Vagina (tissue), 2 donors: ENCODE data around the gene CTU2. TPM values are rescaled to one million over a fixed set of nuclear protein-coding genes. Genes with fewer than 3 reads are reported as not detected.
A peak's percentile ranks its signal among the peaks of the same experiment; 100 is the strongest.
"Not testable (repeated sequence)": the region's sequence is repeated elsewhere in the genome, so short reads cannot be mapped to it uniquely, and the experiment has no call there.

Experiments
- DNase-seq, 2 donors: peaks; one replicate each; pipeline ENCODE4 v3.0.0-alpha.2; 2017; ENCODE audit errors: extremely low spot score in 2 of 2
- H3K27ac ChIP-seq: fragments of 200-600 bp; sonication (generic); one replicate; pipeline ENCODE4 v1.5.1; 2019
- H3K27me3 ChIP-seq: fragments of 200-600 bp; sonication (generic); one replicate; pipeline ENCODE4 v1.5.1; 2019
- H3K36me3 ChIP-seq, 2 donors: fragments of 200-600 bp; sonication (generic); one replicate each; pipeline ENCODE4 v1.5.1; 2017 to 2019
- H3K4me1 ChIP-seq: fragments of 200-600 bp; sonication (generic); one replicate; pipeline ENCODE4 v1.5.1; 2019
- H3K4me3 ChIP-seq, 2 donors: fragments of 200-600 bp; sonication (generic); 1 replicate in 1 of 2; 2 replicates in 1 of 2; pipeline ENCODE4 v1.5.1; 2016 to 2019
- H3K9me3 ChIP-seq: fragments of 200-600 bp; sonication (generic); one replicate; pipeline ENCODE4 v1.5.1; 2019
- POLR2A ChIP-seq, 2 donors: fragments of 450-650 bp; IDR thresholded peaks; one replicate each; pipeline ENCODE4 v1.6.1; 2017; ENCODE audit warnings: antibody characterized with exemption in 2 of 2, mild to moderate bottlenecking in 2 of 2, moderate library complexity in 2 of 2
- POLR2AphosphoS5 ChIP-seq, 2 donors: sonication (generic); formaldehyde crosslinking; IDR thresholded peaks; one replicate each; pipeline ENCODE4 v1.9.0; 2017; ENCODE audit warnings: antibody characterized with exemption in 2 of 2, mild to moderate bottlenecking in 2 of 2, low read depth in 1 of 2; ENCODE audit not compliant: insufficient read depth in 1 of 2
- intact Hi-C: fragments of 100-400 bp; cut with DNase I; formaldehyde crosslinking; loops from one replicate; pipeline ENCODE4 v1.15.1; 2023
- total RNA-seq: library from RNA; depleted of rRNA; stranded (reverse); fragments of >200 nt; gene quantifications from one replicate; pipeline ENCODE4 v1.2.3, GENCODE V29; 2016
- TF ChIP-seq, protein P1 (sequence below), 3 experiments: fragments of 450-650 bp in 2 of 3; fragments of 200-600 bp in 1 of 3; sonication (generic) in 1 of 3; IDR thresholded peaks; one replicate each; pipeline ENCODE4 v1.5.1; 2017 to 2019; ENCODE audit warnings: antibody characterized with exemption in 3 of 3, mild to moderate bottlenecking in 2 of 3, moderate library complexity in 2 of 3

Gene CTU2
- total RNA-seq, 1 donor from 2014 or later = 7.9 TPM

DNA sequence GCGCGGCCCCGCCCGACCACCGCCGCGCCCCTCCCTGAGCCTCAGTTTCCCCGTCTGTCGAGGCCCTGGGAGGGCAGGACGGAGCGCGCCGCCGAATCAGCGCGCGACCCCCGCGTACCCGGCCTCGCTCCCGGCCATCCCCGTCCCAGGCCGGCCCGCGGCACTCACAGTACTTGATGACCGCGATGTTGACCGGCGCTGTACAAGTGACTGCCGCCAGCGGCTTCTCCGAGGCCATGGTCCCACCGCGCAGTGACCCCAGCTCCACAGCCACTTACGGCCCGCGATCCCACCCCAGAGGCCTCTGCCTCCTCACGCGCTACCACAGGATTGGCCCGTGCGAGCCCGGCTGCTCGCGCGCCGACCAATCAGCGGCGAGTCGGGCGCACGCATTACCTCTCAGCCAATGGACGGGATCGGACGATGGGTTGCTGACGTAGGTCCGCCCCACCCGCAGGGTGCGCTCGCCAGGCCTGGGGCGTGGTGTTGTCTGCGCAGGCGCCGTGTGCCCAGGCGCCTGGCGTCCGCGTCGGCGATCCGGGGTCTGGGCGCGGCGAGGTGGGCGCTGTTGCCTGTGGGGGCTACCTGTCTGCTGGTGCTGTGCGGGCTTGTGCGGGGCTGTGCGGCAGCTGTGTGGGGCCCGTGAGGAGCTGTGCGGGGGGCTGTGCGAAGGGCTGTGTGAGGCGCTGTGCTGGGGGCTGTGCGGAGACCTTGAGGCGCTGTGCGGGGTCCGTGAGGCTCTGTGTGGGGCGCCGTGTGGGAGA, 43.3 kb upstream of the CTU2 start, which contains the start of gene MVD:
Gene MVD (minus strand): TSS at position 249 of the 764 bp plus-strand sequence. CDS start 11 bp downstream, at position 238.
- H3K36me3 ChIP-seq = no peaks in the 10 kb centered on the region
- H3K27ac ChIP-seq = peak within 1 kb of the TSS; percentile 90
- H3K9me3 ChIP-seq = no peaks in the 10 kb centered on the region
- intact Hi-C loops = no loop called here
- peaks cover 9% of the 10 kb centered on the region for H3K4me1 ChIP-seq
- TF ChIP-seq POLR2A (IDR thresholded peaks at IDR 0.05) = peak in 1 of 2 donors; percentile 53
- TF ChIP-seq POLR2AphosphoS5 (IDR thresholded peaks at IDR 0.05; ENCODE audit: insufficient read depth in 1 of 2, low read depth in 1 of 2) = peak; percentile 86 to 90
- TF ChIP-seq, protein P1, sequence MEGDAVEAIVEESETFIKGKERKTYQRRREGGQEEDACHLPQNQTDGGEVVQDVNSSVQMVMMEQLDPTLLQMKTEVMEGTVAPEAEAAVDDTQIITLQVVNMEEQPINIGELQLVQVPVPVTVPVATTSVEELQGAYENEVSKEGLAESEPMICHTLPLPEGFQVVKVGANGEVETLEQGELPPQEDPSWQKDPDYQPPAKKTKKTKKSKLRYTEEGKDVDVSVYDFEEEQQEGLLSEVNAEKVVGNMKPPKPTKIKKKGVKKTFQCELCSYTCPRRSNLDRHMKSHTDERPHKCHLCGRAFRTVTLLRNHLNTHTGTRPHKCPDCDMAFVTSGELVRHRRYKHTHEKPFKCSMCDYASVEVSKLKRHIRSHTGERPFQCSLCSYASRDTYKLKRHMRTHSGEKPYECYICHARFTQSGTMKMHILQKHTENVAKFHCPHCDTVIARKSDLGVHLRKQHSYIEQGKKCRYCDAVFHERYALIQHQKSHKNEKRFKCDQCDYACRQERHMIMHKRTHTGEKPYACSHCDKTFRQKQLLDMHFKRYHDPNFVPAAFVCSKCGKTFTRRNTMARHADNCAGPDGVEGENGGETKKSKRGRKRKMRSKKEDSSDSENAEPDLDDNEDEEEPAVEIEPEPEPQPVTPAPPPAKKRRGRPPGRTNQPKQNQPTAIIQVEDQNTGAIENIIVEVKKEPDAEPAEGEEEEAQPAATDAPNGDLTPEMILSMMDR (IDR thresholded peaks at IDR 0.05) = no peak
- H3K27me3 ChIP-seq = no peaks in the 10 kb centered on the region
- peak within 1 kb of the TSS; percentile 73 to 82 for H3K4me3 ChIP-seq
- peak in 1 of 2 donors; percentile 98 for DNase-seq

DNA sequence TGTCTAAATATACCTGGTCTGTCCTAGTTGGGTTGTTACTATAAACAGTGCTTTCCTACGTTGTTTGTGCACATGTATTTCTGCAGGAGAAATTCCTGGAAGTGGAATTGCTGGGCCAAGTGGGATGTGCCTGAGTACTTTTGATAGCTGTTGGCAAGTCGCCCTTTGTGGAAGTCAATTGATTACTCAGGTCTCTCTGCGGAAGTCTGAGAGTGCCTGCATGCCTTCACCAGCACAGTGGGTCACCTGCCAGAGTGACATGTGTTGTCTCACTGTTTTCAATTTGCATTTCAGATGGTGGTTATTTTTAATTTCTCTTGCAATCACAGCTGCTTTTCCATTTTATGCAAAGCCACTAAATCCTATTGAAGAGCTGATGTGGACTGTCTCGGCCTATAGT, 41.2 kb upstream of the CTU2 start:
- Histone ChIP-seq H3K27me3 (no peaks in the 10 kb centered on the region), H3K4me1 (peaks cover 9% of the 10 kb centered on the region), H3K36me3 (no peaks in the 10 kb centered on the region), H3K9me3 (no peaks in the 10 kb centered on the region), H3K4me3 (no peak overlapping the region), H3K27ac (no peak overlapping the region)
- TF ChIP-seq, protein P1 (IDR thresholded peaks at IDR 0.05) = no peak
- no peak for TF ChIP-seq POLR2A (IDR thresholded peaks at IDR 0.05)
- TF ChIP-seq POLR2AphosphoS5 (IDR thresholded peaks at IDR 0.05; ENCODE audit: insufficient read depth in 1 of 2, low read depth in 1 of 2) = no peak
- intact Hi-C loops = no loop called here
- no peak for DNase-seq

DNA sequence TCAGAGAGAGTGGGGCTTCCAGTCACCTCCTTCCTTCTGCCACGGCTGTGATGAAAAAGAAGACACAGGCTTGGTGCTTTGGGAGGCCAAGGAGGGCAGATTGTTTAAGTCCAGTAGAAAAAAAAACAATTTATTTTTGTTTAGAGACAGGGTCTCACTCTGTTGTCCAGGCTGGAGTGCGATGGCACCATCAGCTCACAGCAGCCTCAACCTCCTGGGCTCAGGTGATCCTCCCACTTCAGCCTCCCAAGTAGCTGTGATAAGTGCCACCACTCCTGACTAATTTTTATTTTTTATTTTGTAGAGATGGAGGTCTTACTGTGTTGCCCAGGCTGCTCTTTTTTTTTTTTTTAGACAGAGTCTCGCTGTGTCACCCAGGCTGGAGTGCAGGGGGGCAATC, 40.7 kb upstream of the CTU2 start:
- Histone ChIP-seq H3K9me3 (no peaks in the 10 kb centered on the region), H3K27ac (no peak overlapping the region), H3K27me3 (no peaks in the 10 kb centered on the region), H3K4me3 (no peak overlapping the region), H3K4me1 (peaks cover 9% of the 10 kb centered on the region), H3K36me3 (no peaks in the 10 kb centered on the region)
- no peak for TF ChIP-seq POLR2AphosphoS5 (IDR thresholded peaks at IDR 0.05; ENCODE audit: insufficient read depth in 1 of 2, low read depth in 1 of 2)
- TF ChIP-seq, protein P1 (IDR thresholded peaks at IDR 0.05) = no peak
- no peak for TF ChIP-seq POLR2A (IDR thresholded peaks at IDR 0.05)
- DNase-seq = no peak
- intact Hi-C loops = no loop called here

DNA sequence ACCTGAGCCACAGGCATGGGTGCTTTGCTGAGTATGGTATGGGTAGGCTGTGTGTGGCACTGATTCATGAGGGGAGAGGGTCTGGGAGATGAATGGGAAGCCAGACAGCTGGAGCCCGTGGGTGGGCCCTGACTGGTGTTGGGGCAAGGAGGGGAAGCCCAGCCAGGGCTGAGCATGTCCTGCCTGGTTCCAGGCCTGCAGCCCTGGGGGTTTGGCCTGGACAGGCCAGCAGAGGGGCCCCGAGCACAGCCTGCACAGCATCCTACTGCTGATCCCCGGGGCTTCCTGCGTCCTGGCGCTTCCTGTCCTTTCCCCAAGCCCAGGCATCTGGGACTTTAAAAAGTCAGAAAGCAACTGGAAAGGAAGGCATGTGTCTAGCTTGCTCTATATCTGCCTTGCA, 38.8 kb upstream of the CTU2 start:
- H3K27me3 ChIP-seq = no peaks in the 10 kb centered on the region
- H3K4me3 ChIP-seq = no peak overlapping the region
- no peak for DNase-seq
- no peak overlapping the region for H3K27ac ChIP-seq
- intact Hi-C loops = no loop called here
- no peaks in the 10 kb centered on the region for H3K36me3 ChIP-seq
- H3K4me1 ChIP-seq = peaks cover 2% of the 10 kb centered on the region
- no peak for TF ChIP-seq POLR2AphosphoS5 (IDR thresholded peaks at IDR 0.05; ENCODE audit: insufficient read depth in 1 of 2, low read depth in 1 of 2)
- H3K9me3 ChIP-seq = no peaks in the 10 kb centered on the region

DNA sequence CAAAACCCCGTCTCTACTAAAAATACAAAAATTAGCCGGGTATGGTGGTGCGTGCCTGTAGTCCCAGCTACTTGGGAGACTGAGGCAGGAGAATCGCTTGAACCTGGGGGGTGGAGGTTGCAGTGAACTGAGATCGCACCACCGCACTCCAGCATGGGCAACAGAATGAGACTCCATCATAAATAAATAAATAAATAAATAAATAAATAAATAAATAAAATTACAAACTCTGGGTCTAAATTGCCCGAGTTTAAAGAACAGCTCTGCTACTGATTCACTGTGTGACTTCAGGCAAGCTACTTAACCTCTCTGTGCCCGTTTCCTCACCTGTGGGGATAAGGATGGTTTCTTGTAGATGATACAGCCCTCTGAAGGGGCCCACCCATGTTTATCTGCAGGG, 36.8 kb upstream of the CTU2 start:
- H3K4me1 ChIP-seq, intact Hi-C loops, H3K27ac ChIP-seq, H3K4me3 ChIP-seq, H3K9me3 ChIP-seq, H3K36me3 ChIP-seq, DNase-seq, H3K27me3 ChIP-seq: not testable (repeated sequence)

DNA sequence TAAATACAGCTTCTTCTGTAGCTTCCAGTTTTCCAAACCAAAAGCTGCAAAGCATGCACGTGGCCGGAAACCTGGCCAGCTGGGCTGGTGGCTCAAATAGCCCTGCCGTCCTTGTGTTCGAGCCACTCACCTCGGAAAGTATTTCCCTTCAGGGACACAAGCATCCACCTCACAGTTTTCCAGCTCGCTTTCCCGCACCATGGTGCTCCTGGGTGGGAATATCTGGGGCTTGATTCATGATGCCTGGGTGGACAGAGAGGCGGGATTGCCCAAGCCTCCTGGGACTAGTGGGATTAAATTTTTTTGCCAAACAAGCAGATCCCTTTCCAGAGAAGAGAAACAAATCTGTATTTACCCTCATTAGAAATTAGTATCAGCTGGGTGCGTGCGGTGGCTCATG, 36.3 kb upstream of the CTU2 start:
- TF ChIP-seq, protein P1 (IDR thresholded peaks at IDR 0.05) = no peak
- no peak for TF ChIP-seq POLR2A (IDR thresholded peaks at IDR 0.05)
- no peak for TF ChIP-seq POLR2AphosphoS5 (IDR thresholded peaks at IDR 0.05; ENCODE audit: insufficient read depth in 1 of 2, low read depth in 1 of 2)
- H3K27ac ChIP-seq = no peak overlapping the region
- H3K36me3 ChIP-seq = no peaks in the 10 kb centered on the region
- intact Hi-C loops = no loop called here
- H3K9me3 ChIP-seq = no peaks in the 10 kb centered on the region
- H3K4me3 ChIP-seq = no peak overlapping the region
- DNase-seq = no peak
- H3K27me3 ChIP-seq = no peaks in the 10 kb centered on the region
- H3K4me1 ChIP-seq = no peaks in the 10 kb centered on the region
